Loucy (cell line): Measurements from ENCODE around the gene CAPN14.

ENCODE experiments used
- H2AFZ ChIP-seq: fragments of 200-600 bp; sonication (generic); 2 replicates; pipeline ENCODE4 v1.6.0; 2016; ENCODE audit warnings: antibody characterized with exemption, mild to moderate bottlenecking, low read length, moderate library complexity
- H3F3A ChIP-seq: fragments of 200-600 bp; 2 replicates; pipeline ENCODE4 v1.6.0; 2016; ENCODE audit warnings: antibody characterized with exemption, low read depth, mild to moderate bottlenecking
- H3K27me3 ChIP-seq: fragments of 200-600 bp; sonication (generic); 2 replicates; pipeline ENCODE4 v1.6.1; 2014; ENCODE audit warnings: low read length, mild to moderate bottlenecking; ENCODE audit not compliant: insufficient read depth, poor library complexity, severe bottlenecking
- H3K36me3 ChIP-seq: fragments of 200-600 bp; sonication (generic); 2 replicates; pipeline ENCODE4 v1.6.1; 2016; ENCODE audit warnings: low read length; ENCODE audit not compliant: insufficient read depth
- H3K4me1 ChIP-seq: fragments of 200-600 bp; sonication (generic); 2 replicates; pipeline ENCODE4 v1.5.1; 2014; ENCODE audit warnings: low read length, mild to moderate bottlenecking; ENCODE audit not compliant: insufficient read depth, poor library complexity, severe bottlenecking
- H3K4me2 ChIP-seq: fragments of 200-600 bp; sonication (generic); 2 replicates; pipeline ENCODE4 v1.6.0; 2014; ENCODE audit warnings: antibody characterized with exemption, low read length, low read depth, mild to moderate bottlenecking; ENCODE audit not compliant: poor library complexity, severe bottlenecking
- H3K4me3 ChIP-seq: fragments of 200-600 bp; sonication (generic); 2 replicates; pipeline ENCODE4 v1.5.1; 2014; ENCODE audit warnings: low read length, mild to moderate bottlenecking, mixed read lengths; ENCODE audit not compliant: poor library complexity, severe bottlenecking
- H3K79me2 ChIP-seq: fragments of 200-600 bp; sonication (generic); 2 replicates; pipeline ENCODE4 v1.6.1; 2014; ENCODE audit warnings: low read length; ENCODE audit not compliant: insufficient read depth
- H3K9ac ChIP-seq: fragments of 200-600 bp; sonication (generic); 2 replicates; pipeline ENCODE4 v1.6.0; 2014; ENCODE audit warnings: mild to moderate bottlenecking, low read depth, low read length, moderate library complexity; ENCODE audit not compliant: poor library complexity, severe bottlenecking
- H3K9me2 ChIP-seq: fragments of 200-600 bp; sonication (generic); replicated peaks from 2 replicates; pipeline ENCODE4 v1.6.1; 2016; ENCODE audit warnings: low read depth, low read length, mixed read lengths
- H3K9me3 ChIP-seq: fragments of 200-600 bp; sonication (generic); 2 replicates; pipeline ENCODE4 v1.6.1; 2014; ENCODE audit warnings: mild to moderate bottlenecking, antibody characterized with exemption, low read length, low read depth; ENCODE audit not compliant: insufficient read depth
- H4K20me1 ChIP-seq: fragments of 200-600 bp; sonication (generic); 2 replicates; pipeline ENCODE4 v1.6.0; 2014; ENCODE audit warnings: antibody characterized with exemption, low read length, mild to moderate bottlenecking; ENCODE audit not compliant: insufficient read depth, poor library complexity, severe bottlenecking
- EZH2phosphoT487 ChIP-seq: fragments of 200-600 bp; IDR thresholded peaks from 2 replicates; pipeline ENCODE4 v1.6.1; 2018; ENCODE audit warnings: antibody characterized with exemption, mild to moderate bottlenecking, moderate library complexity, borderline replicate concordance
- TF ChIP-seq, protein P1 (sequence below): fragments of 200-600 bp; sonication (generic); conservative IDR thresholded peaks from 2 replicates; pipeline ENCODE4 v1.5.1; 2014; ENCODE audit warnings: mild to moderate bottlenecking, antibody characterized with exemption, low read length

Gene CAPN14

DNA sequence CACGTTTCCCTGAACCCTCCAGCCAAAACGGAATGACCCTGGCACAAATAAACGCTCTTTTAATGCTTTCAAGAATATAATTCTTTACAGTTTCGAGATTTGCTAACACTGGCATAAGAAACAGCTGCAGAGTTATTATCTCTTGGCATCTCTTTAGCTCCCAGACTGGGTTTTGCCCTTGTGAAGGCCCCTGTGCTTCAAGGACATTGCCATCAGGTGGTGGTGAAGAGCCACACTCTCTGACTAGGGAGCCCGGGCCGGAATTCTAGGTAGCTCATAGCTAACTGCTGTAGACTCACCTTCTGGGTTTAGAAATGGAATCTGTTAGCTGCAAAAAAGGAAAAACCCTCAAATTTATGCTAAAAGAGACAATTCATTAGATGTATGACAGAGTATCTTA lies 65.8 kb downstream of the CAPN14 start:
- H3K9me3 ChIP-seq: no peaks in the 10 kb centered on the region
- H2AFZ ChIP-seq: no peak overlapping the region
- no peak overlapping the region for H3K4me2 ChIP-seq
- no peaks in the 10 kb centered on the region for H3K36me3 ChIP-seq
- no peak for TF ChIP-seq EZH2phosphoT487
- TF ChIP-seq, protein P1, sequence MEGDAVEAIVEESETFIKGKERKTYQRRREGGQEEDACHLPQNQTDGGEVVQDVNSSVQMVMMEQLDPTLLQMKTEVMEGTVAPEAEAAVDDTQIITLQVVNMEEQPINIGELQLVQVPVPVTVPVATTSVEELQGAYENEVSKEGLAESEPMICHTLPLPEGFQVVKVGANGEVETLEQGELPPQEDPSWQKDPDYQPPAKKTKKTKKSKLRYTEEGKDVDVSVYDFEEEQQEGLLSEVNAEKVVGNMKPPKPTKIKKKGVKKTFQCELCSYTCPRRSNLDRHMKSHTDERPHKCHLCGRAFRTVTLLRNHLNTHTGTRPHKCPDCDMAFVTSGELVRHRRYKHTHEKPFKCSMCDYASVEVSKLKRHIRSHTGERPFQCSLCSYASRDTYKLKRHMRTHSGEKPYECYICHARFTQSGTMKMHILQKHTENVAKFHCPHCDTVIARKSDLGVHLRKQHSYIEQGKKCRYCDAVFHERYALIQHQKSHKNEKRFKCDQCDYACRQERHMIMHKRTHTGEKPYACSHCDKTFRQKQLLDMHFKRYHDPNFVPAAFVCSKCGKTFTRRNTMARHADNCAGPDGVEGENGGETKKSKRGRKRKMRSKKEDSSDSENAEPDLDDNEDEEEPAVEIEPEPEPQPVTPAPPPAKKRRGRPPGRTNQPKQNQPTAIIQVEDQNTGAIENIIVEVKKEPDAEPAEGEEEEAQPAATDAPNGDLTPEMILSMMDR: no peak; the same call in 1 of the 2 replicates
- no peaks in the 10 kb centered on the region for H3F3A ChIP-seq
- no peaks in the 10 kb centered on the region for H3K79me2 ChIP-seq
- H3K4me1 ChIP-seq: no peaks in the 10 kb centered on the region
- no peak overlapping the region for H3K9ac ChIP-seq
- H3K4me3 ChIP-seq: no peak overlapping the region
- H3K27me3 ChIP-seq: no peaks in the 10 kb centered on the region
- H3K9me2 ChIP-seq: no peaks in the 10 kb centered on the region
- no peaks in the 10 kb centered on the region for H4K20me1 ChIP-seq

DNA sequence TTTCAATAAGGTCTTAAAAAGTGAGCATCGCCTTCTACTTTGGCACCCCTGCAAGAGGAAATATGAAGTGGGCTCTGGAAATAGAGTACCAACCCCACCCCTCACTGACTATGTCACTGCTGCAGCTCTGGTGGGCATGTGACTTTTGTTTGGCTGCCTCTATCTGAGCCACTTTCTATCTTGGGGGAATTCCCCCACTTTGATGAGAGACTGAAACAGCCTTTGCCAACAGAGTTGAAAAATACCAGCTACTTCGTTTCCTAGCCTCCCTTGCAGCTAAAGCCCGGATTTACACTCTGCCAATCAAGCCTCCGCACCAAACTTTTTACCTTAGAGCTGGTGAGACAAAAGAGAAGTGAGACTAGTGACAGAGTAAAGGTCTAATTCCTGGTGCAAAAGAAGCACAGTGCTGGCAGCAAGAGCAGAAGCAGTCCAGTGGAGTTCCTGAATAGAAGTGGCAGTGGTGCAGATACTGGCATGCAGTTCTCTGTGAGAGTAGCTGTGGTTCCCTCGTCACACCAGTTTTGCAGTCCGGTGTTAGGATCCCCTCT lies 67.1 kb downstream of the CAPN14 start:
- Histone ChIP-seq H3K9me3 (no peaks in the 10 kb centered on the region), H3K9ac (no peak overlapping the region), H3K27me3 (no peaks in the 10 kb centered on the region), H3K79me2 (no peaks in the 10 kb centered on the region), H3K36me3 (no peaks in the 10 kb centered on the region), H3K4me2 (no peak overlapping the region), H3K9me2 (no peaks in the 10 kb centered on the region), H3F3A (no peaks in the 10 kb centered on the region), H2AFZ (no peak overlapping the region), H3K4me3 (no peak overlapping the region), H4K20me1 (no peaks in the 10 kb centered on the region), H3K4me1 (no peaks in the 10 kb centered on the region)
- TF ChIP-seq, protein P1: no peak
- TF ChIP-seq EZH2phosphoT487: no peak

DNA sequence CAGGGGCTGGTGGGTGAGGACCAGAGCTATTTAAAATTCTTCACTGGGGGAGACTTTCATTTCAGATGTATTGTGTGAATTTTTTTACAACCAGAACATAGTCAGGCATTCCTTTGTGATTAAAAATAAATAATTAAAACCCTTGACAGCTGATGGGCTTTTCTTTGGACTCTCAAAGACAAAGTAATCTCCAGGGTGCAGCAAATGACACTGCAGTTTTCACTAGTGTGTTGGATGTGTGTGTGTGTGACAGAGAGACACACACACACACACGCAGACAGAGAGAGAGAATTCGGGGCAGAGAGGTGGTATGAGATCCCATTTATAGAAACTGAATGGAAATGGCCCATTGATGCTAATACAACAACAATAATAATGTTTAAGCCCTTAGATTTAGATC lies 68.8 kb downstream of the CAPN14 start:
- Histone ChIP-seq H3K79me2 (no peaks in the 10 kb centered on the region), H3K4me3 (no peak overlapping the region), H2AFZ (no peak overlapping the region), H3K4me2 (no peak overlapping the region), H3K4me1 (no peaks in the 10 kb centered on the region), H3F3A (no peaks in the 10 kb centered on the region), H4K20me1 (no peaks in the 10 kb centered on the region), H3K9ac (no peak overlapping the region), H3K9me2 (no peaks in the 10 kb centered on the region), H3K9me3 (no peaks in the 10 kb centered on the region), H3K27me3 (no peaks in the 10 kb centered on the region), H3K36me3 (no peaks in the 10 kb centered on the region)
- TF ChIP-seq, protein P1: no peak
- TF ChIP-seq EZH2phosphoT487: no peak
